Right lobe of liver (tissue), 6 donors: ENCODE data around the gene RPS6KA5. TPM values are rescaled to one million over a fixed set of nuclear protein-coding genes. Genes with fewer than 3 reads are reported as not detected.

ENCODE experiments used
- ATAC-seq, 4 donors: fragments of 200-7000 bp; cut with Tn5 transposase; one replicate each; pipeline ENCODE4 v1.9.1; 2020; ENCODE audit warnings: mild to moderate bottlenecking in 4 of 4, moderate library complexity in 4 of 4
- DNase-seq, 3 donors: peaks; one replicate each; pipeline ENCODE4 v3.0.0-alpha.2; 2020
- H3K27ac ChIP-seq, 3 donors: fragments of 200-600 bp; one replicate each; pipeline ENCODE4 v1.8.0; 2022
- H3K27me3 ChIP-seq, 2 donors: fragments of 200-600 bp; one replicate each; pipeline ENCODE4 v1.8.0; 2022
- H3K36me3 ChIP-seq, 4 donors: fragments of 200-600 bp; sonication (generic) in 1 of 4; one replicate each; pipeline versions ENCODE4 v1.5.1 to v1.8.0; 2017 to 2022; ENCODE audit warnings: control low read depth in 1 of 4
- H3K4me1 ChIP-seq, 4 donors: fragments of 200-600 bp; sonication (generic) in 1 of 4; one replicate each; pipeline versions ENCODE4 v1.5.1 to v1.8.0; 2017 to 2022; ENCODE audit warnings: control low read depth in 1 of 4
- H3K4me3 ChIP-seq, 3 donors: fragments of 200-600 bp; one replicate each; pipeline ENCODE4 v1.8.0; 2022
- H3K9me3 ChIP-seq, 4 donors: fragments of 200-600 bp; sonication (generic) in 1 of 4; one replicate each; pipeline versions ENCODE4 v1.5.1 to v1.8.0; 2017 to 2022; ENCODE audit warnings: control low read depth in 1 of 4
- POLR2A ChIP-seq: fragments of 450-650 bp; IDR thresholded peaks from one replicate; pipeline ENCODE4 v1.6.1; 2017; ENCODE audit warnings: antibody characterized with exemption, mild to moderate bottlenecking
- WGBS: methylation state at CpG from one replicate; pipeline ENCODE4 v1.1.6; 2018; ENCODE audit warnings: low coverage, low lambda C conversion rate; ENCODE audit not compliant: insufficient coverage; ENCODE audit errors: missing lambda C conversion rate; 5-methylcytosine and 5-hydroxymethylcytosine counted together
- intact Hi-C, 2 donors: fragments of 100-400 bp; cut with DNase I; formaldehyde crosslinking; loops; one replicate each; pipeline versions ENCODE4 v1.11.2 to v1.14.1; 2022
- total RNA-seq, 6 experiments: library from RNA; depleted of rRNA in 2 of 6; stranded (reverse); fragments of >200 nt in 2 of 6; fragmentation: NEBNext Ultra II Directional in 3 of 6; extraction: Animal tissue kit (Norgen Biotek cat#: 25700) in 3 of 6; gene quantifications; one replicate each; pipeline versions ENCODE4 v1.1.0 to v1.2.4, GENCODE V29; 2016 to 2023
- TF ChIP-seq, protein P1 (sequence below), 4 donors: fragments of 200-600 bp in 3 of 4; fragments of 450-650 bp in 1 of 4; IDR thresholded peaks; one replicate each; pipeline versions ENCODE4 v1.5.1 to v1.8.0; 2016 to 2022; ENCODE audit warnings: antibody characterized with exemption in 4 of 4, mild to moderate bottlenecking in 2 of 4
- donor health status: DM: no; HTN: yes; CAD: no.
- donor health status: DM: no; HTN: no; CAD: no.
- donor health status: DM: no; HTN: no; CAD: no.
- donor health status: DM: no; HTN: yes; CAD: no.
- donor health status: DM: no; HTN: yes; CAD: no.

Gene RPS6KA5
- total RNA-seq, 6 experiments from 2014 or later: 0.31 to 3.5 (median 1.7) TPM

DNA sequence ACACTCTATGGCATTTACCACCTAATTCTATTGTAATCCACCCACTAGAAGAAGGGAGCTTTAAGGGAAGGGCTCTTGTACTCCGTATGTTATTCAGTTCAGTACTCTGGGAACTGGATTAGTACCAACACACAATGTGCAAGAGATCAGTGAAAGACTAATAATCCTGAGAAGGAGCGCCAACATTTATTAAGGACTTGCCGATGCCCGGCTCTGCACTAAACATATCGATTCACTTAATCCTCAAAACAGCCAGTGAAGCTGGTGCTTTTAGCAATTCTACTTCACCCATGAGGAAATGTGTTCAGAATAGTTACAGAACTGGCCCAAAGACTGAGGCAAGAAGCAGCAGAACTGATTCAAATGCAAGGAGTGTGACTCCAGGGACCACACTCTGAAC is 80.9 kb downstream of the RPS6KA5 start:
- ATAC-seq: no peak
- DNase-seq: no peak
- TF ChIP-seq, protein P1, sequence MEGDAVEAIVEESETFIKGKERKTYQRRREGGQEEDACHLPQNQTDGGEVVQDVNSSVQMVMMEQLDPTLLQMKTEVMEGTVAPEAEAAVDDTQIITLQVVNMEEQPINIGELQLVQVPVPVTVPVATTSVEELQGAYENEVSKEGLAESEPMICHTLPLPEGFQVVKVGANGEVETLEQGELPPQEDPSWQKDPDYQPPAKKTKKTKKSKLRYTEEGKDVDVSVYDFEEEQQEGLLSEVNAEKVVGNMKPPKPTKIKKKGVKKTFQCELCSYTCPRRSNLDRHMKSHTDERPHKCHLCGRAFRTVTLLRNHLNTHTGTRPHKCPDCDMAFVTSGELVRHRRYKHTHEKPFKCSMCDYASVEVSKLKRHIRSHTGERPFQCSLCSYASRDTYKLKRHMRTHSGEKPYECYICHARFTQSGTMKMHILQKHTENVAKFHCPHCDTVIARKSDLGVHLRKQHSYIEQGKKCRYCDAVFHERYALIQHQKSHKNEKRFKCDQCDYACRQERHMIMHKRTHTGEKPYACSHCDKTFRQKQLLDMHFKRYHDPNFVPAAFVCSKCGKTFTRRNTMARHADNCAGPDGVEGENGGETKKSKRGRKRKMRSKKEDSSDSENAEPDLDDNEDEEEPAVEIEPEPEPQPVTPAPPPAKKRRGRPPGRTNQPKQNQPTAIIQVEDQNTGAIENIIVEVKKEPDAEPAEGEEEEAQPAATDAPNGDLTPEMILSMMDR (IDR thresholded peaks at IDR 0.05): no peak
- no peak for TF ChIP-seq POLR2A
- Histone ChIP-seq H3K36me3 (no peaks in the 10 kb centered on the region), H3K9me3 (no peaks in the 10 kb centered on the region), H3K27me3 (no peaks in the 10 kb centered on the region), H3K27ac (no peak overlapping the region), H3K4me3 (no peak overlapping the region), H3K4me1 (no peaks in the 10 kb centered on the region)
- 94% methylated on average over 5 of the region's 5 CpGs for WGBS
- intact Hi-C loops: no loop called here

DNA sequence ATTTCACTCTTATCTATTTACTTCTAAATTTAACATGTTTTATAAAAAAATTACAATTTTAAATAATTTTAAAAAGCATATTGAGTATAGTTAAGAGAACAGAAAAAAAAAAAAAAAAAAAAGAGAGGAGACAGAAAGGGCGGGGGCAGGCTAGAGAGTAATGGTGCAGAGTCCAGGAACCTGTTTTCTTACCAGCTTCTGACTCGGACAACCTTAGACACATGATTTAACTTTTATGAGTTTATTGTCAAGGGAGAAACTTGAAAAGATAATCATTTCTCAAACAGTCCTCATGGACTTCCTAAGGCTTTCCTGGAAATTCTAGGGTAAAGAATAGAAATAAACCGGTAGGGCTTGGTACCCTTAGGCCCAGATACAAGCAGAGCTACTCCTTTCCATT is 84.3 kb downstream of the RPS6KA5 start:
- Histone ChIP-seq H3K9me3 (no peaks in the 10 kb centered on the region), H3K4me3 (no peak overlapping the region), H3K4me1 (no peaks in the 10 kb centered on the region), H3K27me3 (no peaks in the 10 kb centered on the region), H3K36me3 (no peaks in the 10 kb centered on the region), H3K27ac (no peak overlapping the region)
- ATAC-seq (no peak), DNase-seq (no peak)
- TF ChIP-seq, protein P1 (IDR thresholded peaks at IDR 0.05): no peak
- TF ChIP-seq POLR2A: no peak
- intact Hi-C loops: no loop called here
- 88% methylated on average over 3 of the region's 3 CpGs for WGBS

DNA sequence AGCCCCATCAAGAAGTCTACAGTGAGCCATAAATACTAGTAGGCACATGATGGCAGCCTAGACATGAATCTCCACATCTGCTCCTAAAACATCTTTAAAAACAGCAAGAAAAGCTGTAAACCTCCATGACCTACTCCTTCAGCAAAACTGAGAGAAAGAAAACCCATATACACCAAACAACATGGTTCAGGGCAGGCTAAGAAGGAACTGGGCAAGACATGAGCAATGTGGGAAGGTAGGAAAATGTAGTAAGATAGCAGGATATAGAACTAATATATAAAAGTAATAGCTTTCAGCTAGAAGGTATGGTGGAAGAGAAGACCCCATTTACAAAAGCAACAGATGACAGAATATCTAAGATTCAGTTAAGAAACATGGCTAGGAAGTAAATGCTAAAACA is 88.8 kb downstream of the RPS6KA5 start:
- DNase-seq (no peak), ATAC-seq (no peak)
- no peak overlapping the region for H3K27ac ChIP-seq
- no peaks in the 10 kb centered on the region for H3K4me1 ChIP-seq
- H3K9me3 ChIP-seq: no peaks in the 10 kb centered on the region
- H3K4me3 ChIP-seq: no peak overlapping the region
- H3K27me3 ChIP-seq: no peaks in the 10 kb centered on the region
- H3K36me3 ChIP-seq: no peaks in the 10 kb centered on the region
- TF ChIP-seq, protein P1 (IDR thresholded peaks at IDR 0.05): no peak
- TF ChIP-seq POLR2A: no peak
- intact Hi-C loops: no loop called here

DNA sequence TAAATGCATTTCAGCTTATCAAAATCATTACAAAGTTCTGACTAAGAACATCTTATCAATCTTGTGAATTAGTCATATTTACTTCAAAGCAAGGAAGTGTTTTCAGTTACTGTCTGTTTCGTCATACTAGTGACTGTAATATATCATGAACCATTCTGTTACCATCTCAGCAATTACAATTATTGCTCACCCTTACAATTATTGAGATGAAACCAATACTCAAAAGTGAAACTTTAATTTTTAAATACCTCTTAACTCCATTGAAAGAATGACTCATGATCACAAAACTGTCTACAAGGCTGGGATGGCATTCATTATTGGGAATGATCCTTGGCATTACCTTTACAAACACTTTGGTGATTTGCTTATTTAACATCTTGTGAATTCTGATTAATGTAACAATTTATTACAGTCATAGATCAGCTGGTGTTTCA is 90.3 kb downstream of the RPS6KA5 start:
- WGBS: 57% methylated on average over 1 of the region's 1 CpG
- Histone ChIP-seq H3K4me1 (no peaks in the 10 kb centered on the region), H3K9me3 (no peaks in the 10 kb centered on the region), H3K36me3 (no peaks in the 10 kb centered on the region), H3K27me3 (no peaks in the 10 kb centered on the region), H3K4me3 (no peak overlapping the region), H3K27ac (no peak overlapping the region)
- TF ChIP-seq, protein P1 (IDR thresholded peaks at IDR 0.05): no peak
- no peak for TF ChIP-seq POLR2A
- no peak for DNase-seq
- peak in 1 of 4 donors; percentile 21 for ATAC-seq
- intact Hi-C loops: no loop called here

DNA sequence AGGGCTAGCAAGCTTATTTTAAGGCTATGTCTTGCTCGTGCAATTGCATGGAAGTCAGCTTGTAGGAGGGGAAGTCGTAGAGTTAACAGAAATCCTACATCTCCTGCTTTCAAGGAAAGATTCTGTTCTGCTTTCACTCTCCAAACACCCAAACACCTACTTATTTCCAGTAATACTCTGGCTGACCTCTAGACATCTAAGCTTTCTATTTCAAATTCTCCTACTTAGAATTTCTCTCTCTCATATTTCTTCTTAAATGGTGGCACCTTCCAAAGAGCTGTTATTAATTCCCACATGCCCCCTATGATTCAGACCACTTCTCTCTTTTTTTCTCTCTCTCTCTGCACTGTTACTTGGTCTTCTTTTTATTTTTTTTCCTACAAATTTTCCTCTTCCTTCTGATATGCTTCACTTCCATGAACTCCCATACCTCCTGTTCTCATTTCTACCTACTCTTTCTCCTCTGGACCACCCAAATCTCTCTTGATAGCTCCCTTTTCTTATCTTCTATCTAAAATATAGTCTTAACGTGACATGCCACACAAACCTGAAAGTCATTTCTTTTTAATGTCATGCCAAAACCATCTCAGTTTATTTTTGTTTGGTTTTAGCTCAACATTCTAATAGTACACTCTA is 90.8 kb downstream of the RPS6KA5 start:
- no peak overlapping the region for H3K4me3 ChIP-seq
- no peaks in the 10 kb centered on the region for H3K36me3 ChIP-seq
- WGBS: 43% methylated on average over 3 of the region's 3 CpGs
- intact Hi-C loops: no loop called here
- ATAC-seq (peak in 1 of 4 donors; percentile 20), DNase-seq (no peak)
- no peaks in the 10 kb centered on the region for H3K9me3 ChIP-seq
- no peak overlapping the region for H3K27ac ChIP-seq
- H3K27me3 ChIP-seq: no peaks in the 10 kb centered on the region
- no peaks in the 10 kb centered on the region for H3K4me1 ChIP-seq
- TF ChIP-seq, protein P1 (IDR thresholded peaks at IDR 0.05): no peak
- no peak for TF ChIP-seq POLR2A
